Breast epithelium (tissue), 4 donors: Measurements from ENCODE around the gene ZSCAN26. TPM values are rescaled to one million over a fixed set of nuclear protein-coding genes. Genes with fewer than 3 reads are reported as not detected.

Source experiments
- DNase-seq, 2 donors: peaks; one replicate each; pipeline ENCODE4 v3.0.0-alpha.2; 2019; ENCODE audit warnings: low spot score in 2 of 2
- H3K27ac ChIP-seq, 2 donors: fragments of 200-600 bp; sonication (generic) in 1 of 2; one replicate each; pipeline ENCODE4 v1.5.1; 2016 to 2019; ENCODE audit warnings: mild to moderate bottlenecking in 1 of 2
- H3K27me3 ChIP-seq, 2 donors: fragments of 200-600 bp; sonication (generic) in 1 of 2; one replicate each; pipeline versions ENCODE4 v1.5.1 to v1.6.0; 2017 to 2019; ENCODE audit warnings: control low read depth in 1 of 2, mild to moderate bottlenecking in 1 of 2
- H3K36me3 ChIP-seq: fragments of 200-600 bp; one replicate; pipeline ENCODE4 v1.5.1; 2019
- H3K4me1 ChIP-seq, 2 donors: fragments of 200-600 bp; sonication (generic); one replicate each; pipeline ENCODE4 v1.5.1; 2016 to 2019; ENCODE audit warnings: control low read depth in 1 of 2
- H3K4me3 ChIP-seq, 3 donors: fragments of 200-600 bp; sonication (generic); 1 replicate in 2 of 3; 2 replicates in 1 of 3; pipeline ENCODE4 v1.5.1; 2016 to 2019; ENCODE audit warnings: mild to moderate bottlenecking in 3 of 3, moderate library complexity in 2 of 3
- H3K9me3 ChIP-seq, 2 donors: fragments of 200-600 bp; sonication (generic) in 1 of 2; one replicate each; pipeline ENCODE4 v1.5.1; 2016 to 2019; ENCODE audit warnings: control low read depth in 1 of 2
- CTCF ChIP-seq, 3 donors: fragments of 450-650 bp; IDR thresholded peaks; one replicate each; pipeline ENCODE4 v1.5.1; 2016 to 2017; ENCODE audit warnings: antibody characterized with exemption in 3 of 3, mild to moderate bottlenecking in 3 of 3, moderate library complexity in 3 of 3
- POLR2A ChIP-seq: fragments of 450-650 bp; IDR thresholded peaks from one replicate; pipeline ENCODE4 v1.6.1; 2016; ENCODE audit warnings: antibody characterized with exemption, mild to moderate bottlenecking, moderate library complexity
- POLR2AphosphoS5 ChIP-seq, 3 donors: sonication (generic); formaldehyde crosslinking; IDR thresholded peaks; one replicate each; pipeline ENCODE4 v1.6.1; 2017; ENCODE audit warnings: antibody characterized with exemption in 3 of 3
- intact Hi-C: fragments of 100-400 bp; cut with DNase I; formaldehyde crosslinking; loops from one replicate; pipeline ENCODE4 v1.15.1; 2023; ENCODE audit warnings: low total_unique reads
- total RNA-seq, 3 donors: library from RNA; depleted of rRNA; stranded (reverse); fragments of >200 nt; gene quantifications; one replicate each; pipeline ENCODE4 v1.1.0, GENCODE V29; 2016

ZSCAN26 gene
- total RNA-seq, 3 donors from 2014 or later, result 13.8 to 31.1 (median 25.8) TPM

- TF ChIP-seq CTCF (IDR thresholded peaks at IDR 0.05) (no peak), POLR2AphosphoS5 (IDR thresholded peaks at IDR 0.05) (no peak), POLR2A (no peak)
- Histone ChIP-seq H3K4me3 (no peak overlapping the region), H3K27me3 (no peaks in the 10 kb centered on the region), H3K27ac (no peak overlapping the region), H3K9me3 (no peaks in the 10 kb centered on the region), H3K36me3 (no peaks in the 10 kb centered on the region), H3K4me1 (peaks cover 2 to 5% of the 10 kb centered on the region in 2 donors)
- no peak for DNase-seq
- intact Hi-C loops, result no loop called here
Observed at GRCh38 chr6:28248916-28249315, 18.0 kb upstream of the ZSCAN26 start.

GRCh38 chr6:28250747-28251146 lies 16.2 kb upstream of the ZSCAN26 start:
- H3K4me3 ChIP-seq, result peak overlapping the region in 2 of 3 donors; percentile 24 to 62

GRCh38 chr6:28251661-28252008 lies 15.3 kb upstream of the ZSCAN26 start:
- peaks cover 2 to 5% of the 10 kb centered on the region in 2 donors for H3K4me1 ChIP-seq
- no peaks in the 10 kb centered on the region for H3K9me3 ChIP-seq
- TF ChIP-seq POLR2AphosphoS5 (IDR thresholded peaks at IDR 0.05) (no peak), CTCF (IDR thresholded peaks at IDR 0.05) (no peak), POLR2A (no peak)
- H3K36me3 ChIP-seq, result no peaks in the 10 kb centered on the region
- H3K27me3 ChIP-seq, result peaks cover 0 to 7% of the 10 kb centered on the region in 2 donors
- H3K27ac ChIP-seq, result peak overlapping the region in 1 of 2 donors; percentile 45
- peak overlapping the region; percentile 61 to 90 (median 62) for H3K4me3 ChIP-seq
- DNase-seq, result no peak
- intact Hi-C loops, result no loop called here

More at GRCh38 chr6:28250747-28251146, 16.2 kb upstream of the ZSCAN26 start:
- TF ChIP-seq POLR2A (no peak), POLR2AphosphoS5 (IDR thresholded peaks at IDR 0.05) (no peak), CTCF (IDR thresholded peaks at IDR 0.05) (no peak)
- intact Hi-C loops, result no loop called here
- no peak for DNase-seq
- Histone ChIP-seq H3K27me3 (peaks cover 0 to 7% of the 10 kb centered on the region in 2 donors), H3K9me3 (no peaks in the 10 kb centered on the region), H3K36me3 (no peaks in the 10 kb centered on the region), H3K4me1 (peaks cover 2 to 5% of the 10 kb centered on the region in 2 donors), H3K27ac (no peak overlapping the region)

GRCh38 chr6:28252009-28252975 lies 14.7 kb upstream of the ZSCAN26 start, which contains the start of gene ZKSCAN4:
TSS of gene ZKSCAN4 (minus strand) at chr6:28252269. CDS start at chr6:28251980, 289 bp downstream.
- DNase-seq, result peak; percentile 29 to 56
- Histone ChIP-seq H3K4me1 (peaks cover 2 to 5% of the 10 kb centered on the region in 2 donors), H3K27ac (peak within 1 kb of the TSS; percentile 9 to 45), H3K4me3 (peak within 1 kb of the TSS; percentile 61 to 90 (median 62)), H3K27me3 (peaks cover 0 to 7% of the 10 kb centered on the region in 2 donors), H3K9me3 (no peaks in the 10 kb centered on the region), H3K36me3 (no peaks in the 10 kb centered on the region)
- intact Hi-C loops, result no loop called here
- peak in 2 of 3 donors; percentile 45 to 77 for TF ChIP-seq POLR2AphosphoS5 (IDR thresholded peaks at IDR 0.05)
- TF ChIP-seq POLR2A, result no peak

GRCh38 chr6:28254121-28254519 lies 12.8 kb upstream of the ZSCAN26 start:
- no peak for DNase-seq
- intact Hi-C loops, result no loop called here
- H3K9me3 ChIP-seq, result peaks cover 0 to 1% of the 10 kb centered on the region in 2 donors
- peaks cover 2 to 5% of the 10 kb centered on the region in 2 donors for H3K4me1 ChIP-seq
- H3K4me3 ChIP-seq, result no peak overlapping the region
- peaks cover 0 to 7% of the 10 kb centered on the region in 2 donors for H3K27me3 ChIP-seq
- no peaks in the 10 kb centered on the region for H3K36me3 ChIP-seq
- no peak for TF ChIP-seq POLR2AphosphoS5 (IDR thresholded peaks at IDR 0.05)
- TF ChIP-seq CTCF (IDR thresholded peaks at IDR 0.05), result no peak
- no peak for TF ChIP-seq POLR2A
- H3K27ac ChIP-seq, result no peak overlapping the region
